HG02840 (cell line): Measurements from ENCODE around the gene GLB1L.
"Not testable (repeated sequence)": the region's sequence is repeated elsewhere in the genome, so short reads cannot be mapped to it uniquely, and the experiment has no call there.

Source experiments
- ATAC-seq: cut with Tn5 transposase; IDR thresholded peaks from one replicate; pipeline ENCODE4 v1.9.1; 2021; ENCODE audit warnings: mild to moderate bottlenecking, moderate library complexity, moderate number of reproducible peaks; ENCODE audit not compliant: unreplicated experiment, low FRiP score

GLB1L gene

GRCh38 chr2:219209236-219210195 lies 35.7 kb downstream of the GLB1L start:
- no peak for ATAC-seq

- ATAC-seq, result no peak
Observed at GRCh38 chr2:219207884-219208740, 37.1 kb downstream of the GLB1L start.

- ATAC-seq, result no peak
Observed at GRCh38 chr2:219207134-219207883, 37.9 kb downstream of the GLB1L start.

- ATAC-seq, result peak; percentile 93
Observed at GRCh38 chr2:219206328-219207133, 38.7 kb downstream of the GLB1L start, which contains the start of gene ZFAND2B. TSS of gene ZFAND2B (plus strand) at chr2:219206782. CDS start at chr2:219206988, 206 bp downstream.

GRCh38 chr2:219205981-219206327 lies 39.3 kb downstream of the GLB1L start:
- ATAC-seq, result no peak

GRCh38 chr2:219205165-219205538 lies 40.1 kb downstream of the GLB1L start:
- no peak for ATAC-seq

- ATAC-seq, result no peak
Observed at GRCh38 chr2:219204425-219205164, 40.6 kb downstream of the GLB1L start.

- ATAC-seq, result not testable (repeated sequence)
Observed at GRCh38 chr2:219201331-219201730, 43.9 kb downstream of the GLB1L start.

GRCh38 chr2:219200502-219201326 lies 44.5 kb downstream of the GLB1L start:
- not testable (repeated sequence) for ATAC-seq

- no peak for ATAC-seq
Observed at GRCh38 chr2:219199470-219200211, 45.6 kb downstream of the GLB1L start.

GRCh38 chr2:219198974-219199373 lies 46.3 kb downstream of the GLB1L start:
- ATAC-seq, result no peak

GRCh38 chr2:219197388-219197787 lies 47.9 kb downstream of the GLB1L start:
- ATAC-seq, result no peak

GRCh38 chr2:219186754-219187456 lies 58.3 kb downstream of the GLB1L start:
- no peak for ATAC-seq
